DND-41 (cell line): ENCODE results near the gene CNIH4.

ENCODE experiments used
- ATAC-seq: fragments of 200-7000 bp; cut with Tn5 transposase; 3 replicates; pipeline ENCODE4 v1.9.1; 2021; ENCODE audit warnings: low read depth; ENCODE audit not compliant: insufficient read depth
- DNase-seq: peaks from one replicate; pipeline ENCODE4 v3.0.0-alpha.2; 2020
- H2AFZ ChIP-seq: 2 replicates; pipeline ENCODE4 v1.6.0; 2012; ENCODE audit warnings: low read depth, low read length
- H3K27ac ChIP-seq: 2 replicates; pipeline ENCODE4 v1.5.1; 2012; ENCODE audit warnings: low read length, inconsistent platforms
- H3K27me3 ChIP-seq: fragments of 200-600 bp; sonication (generic); 2 replicates; pipeline ENCODE4 v1.6.0; 2012; ENCODE audit warnings: low read length, mild to moderate bottlenecking, inconsistent platforms; ENCODE audit not compliant: insufficient read depth, poor library complexity
- H3K36me3 ChIP-seq: 2 replicates; pipeline ENCODE4 v1.5.1; 2012; ENCODE audit warnings: low read length, inconsistent platforms; ENCODE audit not compliant: insufficient read depth
- H3K4me1 ChIP-seq: 2 replicates; pipeline ENCODE4 v1.5.1; 2012; ENCODE audit warnings: mild to moderate bottlenecking, low read length; ENCODE audit not compliant: insufficient read depth
- H3K4me2 ChIP-seq: 2 replicates; pipeline ENCODE4 v1.6.0; 2012; ENCODE audit warnings: mild to moderate bottlenecking, moderate library complexity, low read length, inconsistent platforms; ENCODE audit not compliant: insufficient read depth
- H3K4me3 ChIP-seq, 2 experiments: fragments of 200-600 bp in 1 of 2; shearing (Covaris generic) in 1 of 2; 2 replicates each; pipeline ENCODE4 v1.5.1; 2012 to 2016; ENCODE audit warnings: inconsistent platforms in 2 of 2, low read length in 2 of 2, mild to moderate bottlenecking in 2 of 2, low read depth in 1 of 2, moderate library complexity in 1 of 2
- H3K79me2 ChIP-seq: 2 replicates; pipeline ENCODE4 v1.6.0; 2012; ENCODE audit warnings: low read length, inconsistent platforms; ENCODE audit not compliant: insufficient read depth
- H3K9ac ChIP-seq: 2 replicates; pipeline ENCODE4 v1.6.0; 2012; ENCODE audit warnings: low read depth, mild to moderate bottlenecking, inconsistent platforms, low read length, moderate library complexity
- H3K9me3 ChIP-seq: 2 replicates; pipeline ENCODE4 v1.5.1; 2012; ENCODE audit warnings: low read length, moderate library complexity, mild to moderate bottlenecking, inconsistent platforms; ENCODE audit not compliant: insufficient read depth, severe bottlenecking
- H4K20me1 ChIP-seq: 2 replicates; pipeline ENCODE4 v1.6.0; 2012; ENCODE audit warnings: low read length; ENCODE audit not compliant: insufficient read depth
- CTCF ChIP-seq: IDR thresholded peaks from 2 replicates; pipeline ENCODE4 v1.5.1; 2012; ENCODE audit warnings: borderline replicate concordance, low read length, moderate library complexity, mild to moderate bottlenecking; ENCODE audit not compliant: poor library complexity, severe bottlenecking; ENCODE audit errors: extremely low read depth
- EZH2 ChIP-seq: IDR thresholded peaks from 3 replicates; pipeline ENCODE4 v1.6.1; 2012; ENCODE audit warnings: borderline replicate concordance, low read depth, mild to moderate bottlenecking, moderate library complexity, low read length, inconsistent platforms; ENCODE audit not compliant: severe bottlenecking

The CNIH4 gene

GRCh38 chr1:224357626-224358124, 996 bp downstream of the CNIH4 start:
- Histone ChIP-seq H3K36me3 (peaks cover 3% of the 10 kb centered on the region; the same call in 1 of the 2 replicates), H3K4me3 (peak overlapping the region; percentile 89 to 99), H3K9ac (peak overlapping the region; percentile 86), H3K4me2 (peak overlapping the region; percentile 86), H4K20me1 (peaks cover 10% of the 10 kb centered on the region; the same call in 1 of the 2 replicates), H3K27ac (peak overlapping the region; percentile 67; the same call in 1 of the 2 replicates), H3K4me1 (peaks cover 30% of the 10 kb centered on the region), H3K27me3 (no peaks in the 10 kb centered on the region), H2AFZ (peak overlapping the region; percentile 99), H3K9me3 (no peaks in the 10 kb centered on the region), H3K79me2 (peaks cover 55% of the 10 kb centered on the region)
- ATAC-seq: no peak
- no peak for TF ChIP-seq CTCF
- TF ChIP-seq EZH2: no peak
- DNase-seq: no peak

DNA sequence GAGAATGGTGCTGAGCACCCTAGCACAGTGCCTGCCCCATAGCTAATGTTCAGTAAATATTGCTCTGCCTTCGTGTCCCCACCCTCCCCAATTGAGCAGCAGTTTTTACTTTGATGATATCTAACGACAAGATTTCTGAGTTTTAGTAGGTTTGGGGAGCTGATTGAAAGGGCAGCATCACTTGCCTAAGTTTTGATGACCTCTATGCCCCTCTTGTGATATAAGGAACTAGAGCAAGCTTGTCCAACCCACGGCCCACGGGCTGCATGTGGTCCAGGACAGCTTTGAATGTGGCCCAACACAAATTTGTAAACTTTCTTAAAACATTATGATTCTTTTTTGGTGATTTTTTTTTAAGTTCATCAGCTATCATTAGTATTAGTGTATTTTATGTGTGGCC, 1.6 kb downstream of the CNIH4 start:
- Histone ChIP-seq H3K9ac (peak overlapping the region; percentile 86; the same call in 1 of the 2 replicates), H3K4me1 (peaks cover 30% of the 10 kb centered on the region), H3K36me3 (peaks cover 3% of the 10 kb centered on the region; the same call in 1 of the 2 replicates), H3K79me2 (peaks cover 60% of the 10 kb centered on the region), H3K27ac (no peak overlapping the region), H2AFZ (no peak overlapping the region), H3K27me3 (no peaks in the 10 kb centered on the region), H3K4me3 (peak overlapping the region in 1 of 2 experiments; percentile 99; a peak in 2 of 4 replicates), H3K9me3 (no peaks in the 10 kb centered on the region), H4K20me1 (peaks cover 10% of the 10 kb centered on the region; the same call in 1 of the 2 replicates), H3K4me2 (peak overlapping the region; percentile 86)
- ATAC-seq (no peak), DNase-seq (no peak)
- TF ChIP-seq CTCF (no peak), EZH2 (no peak)

- H3K27me3 ChIP-seq: no peaks in the 10 kb centered on the region
- H4K20me1 ChIP-seq: peaks cover 10% of the 10 kb centered on the region; the same call in 1 of the 2 replicates
- DNase-seq (no peak), ATAC-seq (no peak)
- H3K4me1 ChIP-seq: peaks cover 30% of the 10 kb centered on the region
- no peaks in the 10 kb centered on the region for H3K9me3 ChIP-seq
- no peak overlapping the region; the same call in 1 of the 2 replicates for H3K4me2 ChIP-seq
- H3K79me2 ChIP-seq: peaks cover 68% of the 10 kb centered on the region
- H3K9ac ChIP-seq: no peak overlapping the region
- no peak overlapping the region for H3K27ac ChIP-seq
- H3K4me3 ChIP-seq: no peak overlapping the region
- H3K36me3 ChIP-seq: peaks cover 7% of the 10 kb centered on the region; the same call in 1 of the 2 replicates
- no peak overlapping the region for H2AFZ ChIP-seq
- TF ChIP-seq EZH2: no peak
- TF ChIP-seq CTCF: no peak
Measured at GRCh38 chr1:224359207-224359606, 2.5 kb downstream of the CNIH4 start.

DNA sequence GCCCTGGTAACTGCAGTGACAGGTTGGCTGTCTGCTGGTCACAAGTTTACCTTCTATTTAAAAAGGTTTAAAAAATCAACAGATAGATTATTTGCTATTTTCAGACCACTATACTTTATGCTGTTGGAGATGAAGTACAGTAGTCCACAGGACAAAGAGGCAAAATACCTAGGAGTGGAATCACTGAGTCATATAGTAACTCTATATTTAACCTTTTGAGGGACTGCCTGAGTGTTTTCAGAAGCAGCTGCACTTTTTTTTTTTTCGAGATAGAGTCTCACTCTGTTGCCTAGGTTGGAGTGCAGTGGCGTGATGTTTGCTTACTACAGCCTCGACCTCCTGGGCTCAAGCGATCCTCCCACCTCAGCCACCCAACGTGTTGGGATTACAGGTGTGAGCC, 11.7 kb downstream of the CNIH4 start:
- H3K79me2 ChIP-seq: peaks cover 15% of the 10 kb centered on the region
- TF ChIP-seq CTCF (no peak), EZH2 (no peak)
- no peak overlapping the region for H2AFZ ChIP-seq
- no peak overlapping the region for H3K4me3 ChIP-seq
- DNase-seq (no peak), ATAC-seq (no peak)
- H3K9me3 ChIP-seq: no peaks in the 10 kb centered on the region
- H3K4me1 ChIP-seq: no peaks in the 10 kb centered on the region
- no peak overlapping the region for H3K9ac ChIP-seq
- H3K27ac ChIP-seq: no peak overlapping the region
- H3K27me3 ChIP-seq: no peaks in the 10 kb centered on the region
- no peak overlapping the region for H3K4me2 ChIP-seq
- peaks cover 8% of the 10 kb centered on the region for H4K20me1 ChIP-seq
- H3K36me3 ChIP-seq: peaks cover 82% of the 10 kb centered on the region
